GM18909 (cell line): ENCODE results near the gene MSL3B.

Experiments
- ATAC-seq: cut with Tn5 transposase; IDR thresholded peaks from one replicate; pipeline ENCODE4 v1.9.1; 2021; ENCODE audit warnings: mild to moderate bottlenecking; ENCODE audit not compliant: unreplicated experiment, poor library complexity

Gene MSL3B

GRCh38 chr2:233853883-233854240 is 14.3 kb downstream of the MSL3B start:
- no peak for ATAC-seq

GRCh38 chr2:233853353-233853752 is 14.8 kb downstream of the MSL3B start:
- no peak for ATAC-seq

- no peak for ATAC-seq
Measured at GRCh38 chr2:233852056-233852455, 16.1 kb downstream of the MSL3B start.

- no peak for ATAC-seq
Measured at GRCh38 chr2:233851169-233851568, 17.0 kb downstream of the MSL3B start.

- ATAC-seq: no peak
Measured at GRCh38 chr2:233850745-233851144, 17.4 kb downstream of the MSL3B start.

- ATAC-seq: no peak
Measured at GRCh38 chr2:233849607-233850271, 18.4 kb downstream of the MSL3B start.

- no peak for ATAC-seq
Measured at GRCh38 chr2:233848276-233848675, 19.9 kb downstream of the MSL3B start.

GRCh38 chr2:233847248-233847898 is 20.8 kb downstream of the MSL3B start:
- ATAC-seq: no peak

GRCh38 chr2:233846387-233847247 is 21.6 kb downstream of the MSL3B start:
- ATAC-seq: no peak

GRCh38 chr2:233845301-233846060 is 22.7 kb downstream of the MSL3B start:
- no peak for ATAC-seq

- ATAC-seq: no peak
Measured at GRCh38 chr2:233844836-233845235, 23.4 kb downstream of the MSL3B start.

- no peak for ATAC-seq
Measured at GRCh38 chr2:233844064-233844807, 23.9 kb downstream of the MSL3B start.

- ATAC-seq: no peak
Measured at GRCh38 chr2:233841183-233841582, 27.0 kb downstream of the MSL3B start.

- ATAC-seq: no peak
Measured at GRCh38 chr2:233840520-233840919, 27.7 kb downstream of the MSL3B start.

- ATAC-seq: no peak
Measured at GRCh38 chr2:233839447-233839820, 28.8 kb downstream of the MSL3B start.

- ATAC-seq: no peak
Measured at GRCh38 chr2:233838726-233839446, 29.3 kb downstream of the MSL3B start.

GRCh38 chr2:233838251-233838650 is 29.9 kb downstream of the MSL3B start:
- no peak for ATAC-seq

- ATAC-seq: no peak
Measured at GRCh38 chr2:233837694-233838229, 30.4 kb downstream of the MSL3B start.

GRCh38 chr2:233836359-233836758 is 31.8 kb downstream of the MSL3B start:
- no peak for ATAC-seq
